HCT116 (cell line): Measurements from ENCODE around the gene PLVAP. TPM values are rescaled to one million over a fixed set of nuclear protein-coding genes. Genes with fewer than 3 reads are reported as not detected.
A peak's percentile ranks its signal among the peaks of the same experiment; 100 is the strongest.

Experiments
- ATAC-seq: fragments of 200-7000 bp; cut with Tn5 transposase; 2 replicates; pipeline ENCODE4 v1.9.1; 2020; ENCODE audit warnings: mild to moderate bottlenecking, moderate library complexity
- BruUV-seq: library from RNA; stranded (reverse); fragments of 400-500 nt; replicated peaks from 2 replicates; lab custom pipeline; 2021; lab: Mats Ljungman, UMichigan
- CTCF ChIA-PET: fragments of 300-600 bp; sonication (Branson Sonifier 250); formaldehyde crosslinking; loops from one replicate; lab custom pipeline; 2021; ENCODE audit warnings: antibody characterized with exemption; lab: Charles Lee
- POLR2A ChIA-PET: fragments of 300-600, 350-600 bp; sonication (Branson Sonifier 250); formaldehyde crosslinking; loops from one replicate; lab custom pipeline; 2021; ENCODE audit warnings: antibody characterized with exemption; lab: Charles Lee
- RAD21 ChIA-PET, 2 experiments: fragments of 300-600 bp; sonication (Branson Sonifier 250); formaldehyde crosslinking; loops; one replicate each; lab custom pipeline; 2023; ENCODE audit warnings: low total read pairs in 2 of 2; ENCODE audit not compliant: uncharacterized antibody in 2 of 2, unreplicated experiment in 2 of 2, low non-redundant PET in 1 of 2; lab: Charles Lee
- DNase-seq: peaks from one replicate; pipeline ENCODE4 v3.0.0-alpha.2; 2010; ENCODE audit warnings: low read depth, low spot score
- H2AFZ ChIP-seq: fragments of 200-600 bp; shearing (Covaris generic), sonication (generic); 2 replicates; pipeline ENCODE4 v1.6.1; 2017; ENCODE audit warnings: low read depth, mixed run types, mixed read lengths, antibody characterized with exemption, low read length; ENCODE audit not compliant: poor library complexity, severe bottlenecking
- H3K27ac ChIP-seq: 2 replicates; pipeline ENCODE4 v1.5.1; 2012; ENCODE audit warnings: low read depth, low read length
- H3K27me3 ChIP-seq: fragments of 200-600 bp; sonication (generic); 2 replicates; pipeline ENCODE4 v1.6.1; 2016; ENCODE audit warnings: mixed run types, low read length, mixed read lengths; ENCODE audit not compliant: insufficient read depth
- H3K36me3 ChIP-seq, 2 experiments: fragments of 200-500 bp in 1 of 2; fragments of 200-600 bp in 1 of 2; sonication (Bioruptor generic) in 1 of 2; sonication (generic) in 1 of 2; 2 replicates each; pipeline versions ENCODE4 v1.5.1 to v1.6.1; 2014 to 2016; ENCODE audit warnings: low read length in 2 of 2, inconsistent platforms in 1 of 2, mixed read lengths in 1 of 2, mixed run types in 1 of 2; ENCODE audit not compliant: insufficient read depth in 2 of 2, control insufficient read depth in 1 of 2
- H3K4me1 ChIP-seq, 2 experiments: fragments of 200-600 bp in 1 of 2; sonication (generic) in 1 of 2; 2 replicates each; pipeline versions ENCODE4 v1.5.1 to v1.6.1; 2012 to 2017; ENCODE audit warnings: low read length in 2 of 2, inconsistent platforms in 1 of 2, mild to moderate bottlenecking in 1 of 2, mixed read lengths in 1 of 2, mixed run types in 1 of 2, moderate library complexity in 1 of 2; ENCODE audit not compliant: insufficient read depth in 2 of 2, control insufficient read depth in 1 of 2
- H3K4me2 ChIP-seq: fragments of 200-600 bp; sonication (generic); 2 replicates; pipeline ENCODE4 v1.6.1; 2017; ENCODE audit warnings: mixed run types, low read length, mixed read lengths
- H3K4me3 ChIP-seq, 2 experiments: fragments of 200-600 bp in 1 of 2; sonication (generic) in 1 of 2; replicated peaks in 1 of 2; 2 replicates each; pipeline ENCODE4 v1.5.1; 2011 to 2016; ENCODE audit warnings: low read length in 2 of 2, control low read depth in 1 of 2, low read depth in 1 of 2, mild to moderate bottlenecking in 1 of 2, mixed read lengths in 1 of 2, mixed run types in 1 of 2
- H3K79me2 ChIP-seq: fragments of 200-600 bp; sonication (generic); 2 replicates; pipeline ENCODE4 v1.6.1; 2017; ENCODE audit warnings: mild to moderate bottlenecking, mixed run types, low read length, moderate library complexity, mixed read lengths; ENCODE audit not compliant: insufficient read depth
- H3K9ac ChIP-seq: fragments of 200-600 bp; sonication (generic); 2 replicates; pipeline ENCODE4 v1.6.1; 2016; ENCODE audit warnings: low read length, mixed read lengths
- H3K9me2 ChIP-seq: fragments of 200-600 bp; sonication (generic), shearing (Covaris generic); 2 replicates; pipeline ENCODE4 v1.6.1; 2017; ENCODE audit warnings: mixed run types, mild to moderate bottlenecking, moderate library complexity; ENCODE audit not compliant: insufficient read depth
- H3K9me3 ChIP-seq, 2 experiments: fragments of 200-500 bp in 1 of 2; fragments of 200-600 bp in 1 of 2; sonication (Bioruptor generic) in 1 of 2; sonication (generic) in 1 of 2; 2 replicates each; pipeline ENCODE4 v1.6.1; 2014 to 2017; ENCODE audit warnings: low read length in 2 of 2, mixed read lengths in 2 of 2, inconsistent platforms in 1 of 2, low read depth in 1 of 2, mild to moderate bottlenecking in 1 of 2, mixed run types in 1 of 2, moderate library complexity in 1 of 2; ENCODE audit not compliant: control insufficient read depth in 1 of 2, insufficient read depth in 1 of 2
- H4K20me1 ChIP-seq: fragments of 200-600 bp; sonication (generic), shearing (Covaris generic); 2 replicates; pipeline ENCODE4 v1.6.1; 2017; ENCODE audit warnings: mixed run types, mild to moderate bottlenecking, moderate library complexity; ENCODE audit not compliant: insufficient read depth
- CEBPB ChIP-seq: IDR thresholded peaks from 2 replicates; pipeline ENCODE4 v1.6.1; 2012; ENCODE audit warnings: low read depth
- CTCF ChIP-seq, 3 experiments: fragments of 200-600 bp in 1 of 3; sonication (generic) in 1 of 3; IDR thresholded peaks in 2 of 3; conservative IDR thresholded peaks in 1 of 3; 2 replicates each; pipeline ENCODE4 v1.5.1; 2012 to 2017; ENCODE audit warnings: low read depth in 2 of 3, low read length in 2 of 3, antibody characterized with exemption in 1 of 3, borderline replicate concordance in 1 of 3, control low read depth in 1 of 3, mild to moderate bottlenecking in 1 of 3, mixed read lengths in 1 of 3, mixed run types in 1 of 3, moderate library complexity in 1 of 3; ENCODE audit not compliant: insufficient read depth in 1 of 3
- MAX ChIP-seq: IDR thresholded peaks from 2 replicates; pipeline ENCODE4 v1.6.1; 2012
- POLR2AphosphoS5 ChIP-seq: IDR thresholded peaks from 2 replicates; pipeline ENCODE4 v1.6.1; 2011; ENCODE audit warnings: mild to moderate bottlenecking, low read depth, low read length, moderate library complexity
- RAD21 ChIP-seq: IDR thresholded peaks from 2 replicates; pipeline ENCODE4 v1.6.1; 2012; ENCODE audit warnings: low read depth, mild to moderate bottlenecking
- SP1 ChIP-seq: IDR thresholded peaks from 2 replicates; pipeline ENCODE4 v1.6.1; 2012; ENCODE audit warnings: low read depth
- ZFX ChIP-seq: fragments of 450-650 bp; IDR thresholded peaks from 2 replicates; pipeline ENCODE4 v1.6.1; 2017
- intact Hi-C: fragments of 100-400 bp; cut with micrococcal nuclease; formaldehyde crosslinking; loops from 2 replicates; pipeline ENCODE4 v1.10.0; 2022
- total RNA-seq: library from RNA; stranded (reverse); gene quantifications from one replicate; pipeline ENCODE4 v1.2.1, GENCODE V29; 2021; ENCODE audit not compliant: unreplicated experiment

PLVAP gene
- total RNA-seq, 1 experiment from 2014 or later, result 0.47 TPM

GRCh38 chr19:17391371-17392151 lies 14.4 kb upstream of the PLVAP start:
- CTCF ChIA-PET, result interaction anchor here (0.6 to 1.5 kb wide), 6 partner anchors 27 to 214 kb away, joined by 3 to 9 read pairs (median 3); partner anchors contain the start of gene MVB12A
- Histone ChIP-seq H3K9me2 (no peaks in the 10 kb centered on the region), H3K36me3 (no peaks in the 10 kb centered on the region), H3K4me1 (peaks cover 11 to 32% of the 10 kb centered on the region in 2 experiments), H3K9me3 (no peaks in the 10 kb centered on the region), H3K27ac (no peak overlapping the region), H3K9ac (peak overlapping the region; percentile 35; the same call in 1 of the 2 replicates), H3K4me3 (peak overlapping the region; percentile 40 to 55), H2AFZ (peak overlapping the region; percentile 44), H3K79me2 (no peaks in the 10 kb centered on the region), H4K20me1 (no peaks in the 10 kb centered on the region), H3K4me2 (peak overlapping the region; percentile 75), H3K27me3 (no peaks in the 10 kb centered on the region)
- POLR2A ChIA-PET, result no interaction called here
- peak; percentile 33; the same call in 1 of the 2 replicates for ATAC-seq
- RAD21 ChIA-PET, result interaction anchor here in 1 of 2 experiments (0.7 kb wide), 1 partner anchor 44 kb away, joined by 6 read pairs; no protein-coding TSS in a partner anchor
- TF ChIP-seq MAX (peak; percentile 0; the same call in 1 of the 2 replicates), SP1 (no peak; the same call in 1 of the 2 replicates), CEBPB (no peak), RAD21 (no peak), CTCF (IDR thresholded peaks at IDR 0.05 in 2 of 3, conservative IDR thresholded peaks at IDR 0.05 in 1 of 3; ENCODE audit: borderline replicate concordance in 1 of 3, insufficient read depth in 1 of 3, low read depth in 2 of 3, low read length in 2 of 3) (no peak; a peak in 1 of 6 replicates), ZFX (no peak), POLR2AphosphoS5 (no peak)
- DNase-seq, result no peak
- intact Hi-C loops, result loop anchor here (1.0 kb wide), 1 partner anchor 75 kb away; no protein-coding TSS in a partner anchor
- BruUV-seq, result TSS peak; percentile 76
